ENCODE data around the gene CDKN1C. TPM values are rescaled to one million over a fixed set of nuclear protein-coding genes. Genes with fewer than 3 reads are reported as not detected.

The CDKN1C gene
- total RNA-seq, 1 donor from 2014 or later: 9.5 TPM

DNA sequence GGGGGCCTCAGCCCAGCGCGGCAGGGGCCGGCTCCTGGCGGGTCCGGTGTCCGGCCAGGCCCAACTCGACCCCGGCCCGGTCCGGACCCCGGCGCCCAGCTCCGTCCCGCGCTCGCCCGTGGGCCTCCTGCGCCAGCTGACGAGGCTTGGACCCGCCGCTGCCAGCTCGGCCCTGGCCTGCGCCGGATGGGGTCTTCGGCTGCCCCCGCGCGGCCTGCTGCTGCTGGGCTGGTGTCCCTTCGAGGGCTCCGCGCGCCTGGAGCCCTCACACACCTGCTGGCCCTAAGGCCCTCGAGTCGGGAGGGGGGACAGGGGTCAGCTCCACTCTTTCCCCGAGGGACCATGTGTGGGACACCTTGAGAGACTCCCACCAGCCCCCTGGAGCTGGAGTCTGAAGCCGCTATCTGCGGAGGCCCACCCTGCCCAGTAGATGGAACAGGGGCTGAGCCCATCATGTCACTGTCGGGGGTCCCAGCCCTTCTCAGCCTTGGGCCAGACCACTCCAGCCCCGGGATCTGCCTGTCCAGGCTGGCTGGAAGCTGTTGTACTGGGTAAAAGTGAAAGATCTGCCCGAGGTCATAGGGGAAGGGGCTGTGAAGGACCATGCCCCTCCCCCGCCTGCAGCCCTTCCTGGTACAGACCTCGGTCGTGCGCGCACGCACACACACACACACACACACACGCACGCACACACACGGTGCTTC is 768 bp upstream of the CDKN1C start:
- TF ChIP-seq, protein P1, sequence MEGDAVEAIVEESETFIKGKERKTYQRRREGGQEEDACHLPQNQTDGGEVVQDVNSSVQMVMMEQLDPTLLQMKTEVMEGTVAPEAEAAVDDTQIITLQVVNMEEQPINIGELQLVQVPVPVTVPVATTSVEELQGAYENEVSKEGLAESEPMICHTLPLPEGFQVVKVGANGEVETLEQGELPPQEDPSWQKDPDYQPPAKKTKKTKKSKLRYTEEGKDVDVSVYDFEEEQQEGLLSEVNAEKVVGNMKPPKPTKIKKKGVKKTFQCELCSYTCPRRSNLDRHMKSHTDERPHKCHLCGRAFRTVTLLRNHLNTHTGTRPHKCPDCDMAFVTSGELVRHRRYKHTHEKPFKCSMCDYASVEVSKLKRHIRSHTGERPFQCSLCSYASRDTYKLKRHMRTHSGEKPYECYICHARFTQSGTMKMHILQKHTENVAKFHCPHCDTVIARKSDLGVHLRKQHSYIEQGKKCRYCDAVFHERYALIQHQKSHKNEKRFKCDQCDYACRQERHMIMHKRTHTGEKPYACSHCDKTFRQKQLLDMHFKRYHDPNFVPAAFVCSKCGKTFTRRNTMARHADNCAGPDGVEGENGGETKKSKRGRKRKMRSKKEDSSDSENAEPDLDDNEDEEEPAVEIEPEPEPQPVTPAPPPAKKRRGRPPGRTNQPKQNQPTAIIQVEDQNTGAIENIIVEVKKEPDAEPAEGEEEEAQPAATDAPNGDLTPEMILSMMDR (IDR thresholded peaks at IDR 0.05; ENCODE audit: insufficient read depth, low read length, severe bottlenecking): no peak
- FAIRE-seq: no peak
- H3K27me3 ChIP-seq (ENCODE audit: control insufficient read depth, insufficient read depth, low read length): peaks cover 2% of the 10 kb centered on the region
- DNase-seq (ENCODE audit: low read depth): no peak
- no peaks in the 10 kb centered on the region for H3K36me3 ChIP-seq (ENCODE audit: control insufficient read depth, insufficient read depth, low read length)
- no peak overlapping the region for H3K4me3 ChIP-seq (ENCODE audit: low read depth, low read length)

DNA sequence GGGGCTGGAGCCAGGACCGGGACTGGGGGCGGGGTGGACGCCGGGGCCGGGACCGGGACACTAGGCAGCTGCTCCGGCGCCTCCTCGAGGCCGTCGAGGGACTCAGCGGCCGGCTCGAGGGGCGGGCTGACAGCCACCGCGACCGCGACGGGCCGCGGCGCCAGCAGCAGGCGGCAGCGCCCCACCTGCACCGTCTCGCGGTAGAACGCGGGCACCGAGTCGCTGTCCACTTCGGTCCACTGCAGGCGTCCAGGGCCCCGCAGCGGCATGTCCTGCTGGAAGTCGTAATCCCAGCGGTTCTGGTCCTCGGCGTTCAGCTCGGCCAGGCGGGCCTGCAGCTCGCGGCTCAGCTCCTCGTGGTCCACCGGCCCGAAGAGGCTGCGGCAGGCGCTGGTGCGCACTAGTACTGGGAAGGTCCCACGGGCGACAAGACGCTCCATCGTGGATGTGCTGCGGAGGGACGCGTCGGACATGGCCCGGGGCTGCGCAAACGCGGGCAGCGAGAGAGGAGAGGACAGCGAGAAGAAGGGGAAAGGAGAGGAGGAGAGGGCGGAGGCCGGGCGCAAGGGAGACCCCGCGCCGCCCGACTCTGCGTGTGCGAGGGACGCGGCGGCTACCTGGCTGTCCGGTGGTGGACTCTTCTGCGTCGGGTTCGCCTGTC is 428 bp downstream of the CDKN1C start:
- FAIRE-seq: no peak
- TF ChIP-seq, protein P1 (IDR thresholded peaks at IDR 0.05; ENCODE audit: insufficient read depth, low read length, severe bottlenecking): peak; percentile 29
- peak overlapping the region; percentile 62 for H3K4me3 ChIP-seq (ENCODE audit: low read depth, low read length)

DNA sequence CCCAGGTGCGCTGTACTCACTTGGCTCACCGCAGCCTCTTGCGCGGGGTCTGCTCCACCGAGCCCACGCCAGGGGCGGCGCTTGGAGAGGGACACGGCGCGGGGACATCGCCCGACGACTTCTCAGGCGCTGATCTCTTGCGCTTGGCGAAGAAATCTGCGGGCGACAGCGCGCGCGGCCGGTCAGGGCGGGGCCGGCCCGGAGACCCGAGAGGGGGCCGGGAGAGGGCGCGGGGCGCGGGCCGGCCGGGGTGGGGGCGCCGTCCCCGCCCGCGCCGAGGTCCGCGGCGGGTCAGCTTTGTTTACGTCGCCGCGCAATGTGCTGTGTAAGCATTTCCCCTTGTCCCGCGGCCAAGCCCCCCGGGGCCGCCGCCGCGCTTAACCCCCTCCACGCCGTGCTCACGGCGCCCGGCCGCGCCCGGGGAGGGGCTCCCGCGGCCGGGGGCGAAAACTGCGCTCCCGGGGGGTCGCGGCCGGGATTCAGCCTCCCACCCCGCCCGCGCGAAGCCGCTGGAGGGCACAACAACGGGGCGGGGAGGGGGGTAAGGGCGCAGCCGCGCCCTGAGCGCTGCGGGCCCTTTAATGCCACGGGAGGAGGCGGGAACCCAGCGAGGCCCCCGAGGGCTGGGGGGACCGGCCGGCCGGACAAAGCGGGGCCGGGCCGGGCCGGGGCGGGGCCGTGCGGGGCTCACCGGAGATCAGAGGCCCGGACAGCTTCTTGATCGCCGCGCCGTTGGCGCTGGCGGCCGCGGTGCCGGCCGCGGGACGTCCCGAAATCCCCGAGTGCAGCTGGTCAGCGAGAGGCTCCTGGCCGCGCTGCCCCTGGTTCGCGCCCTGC is 1.4 kb downstream of the CDKN1C start:
- peaks cover 2% of the 10 kb centered on the region for H3K27me3 ChIP-seq (ENCODE audit: control insufficient read depth, insufficient read depth, low read length)
- no peaks in the 10 kb centered on the region for H3K36me3 ChIP-seq (ENCODE audit: control insufficient read depth, insufficient read depth, low read length)
- no peak for DNase-seq (ENCODE audit: low read depth)
- peak overlapping the region; percentile 40 for H3K4me3 ChIP-seq (ENCODE audit: low read depth, low read length)
- no peak for FAIRE-seq
- TF ChIP-seq, protein P1 (IDR thresholded peaks at IDR 0.05; ENCODE audit: insufficient read depth, low read length, severe bottlenecking): no peak

More for the DNA sequence above, 428 bp downstream of the CDKN1C start:
- no peak for DNase-seq (ENCODE audit: low read depth)
- H3K27me3 ChIP-seq (ENCODE audit: control insufficient read depth, insufficient read depth, low read length): peaks cover 2% of the 10 kb centered on the region
- no peaks in the 10 kb centered on the region for H3K36me3 ChIP-seq (ENCODE audit: control insufficient read depth, insufficient read depth, low read length)

DNA sequence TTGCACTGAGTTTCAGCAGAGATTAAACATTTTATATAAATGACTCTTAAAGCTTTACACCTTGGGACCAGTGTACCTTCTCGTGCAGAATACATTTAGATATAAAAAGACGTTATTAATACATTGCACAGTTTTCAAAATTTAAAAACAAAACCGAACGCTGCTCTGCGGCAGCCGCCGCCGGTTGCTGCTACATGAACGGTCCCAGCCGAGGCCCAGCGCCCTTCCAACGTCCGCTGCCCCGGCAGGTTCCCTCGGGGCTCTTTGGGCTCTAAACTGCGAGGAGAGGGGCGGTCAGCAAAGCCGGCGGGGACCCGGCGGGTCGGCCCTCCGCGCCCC is 2.0 kb downstream of the CDKN1C start:
- Histone ChIP-seq H3K27me3 (ENCODE audit: control insufficient read depth, insufficient read depth, low read length) (peaks cover 2% of the 10 kb centered on the region), H3K36me3 (ENCODE audit: control insufficient read depth, insufficient read depth, low read length) (no peaks in the 10 kb centered on the region), H3K4me3 (ENCODE audit: low read depth, low read length) (peak overlapping the region; percentile 40)
- FAIRE-seq (no peak), DNase-seq (ENCODE audit: low read depth) (no peak)
- TF ChIP-seq, protein P1 (IDR thresholded peaks at IDR 0.05; ENCODE audit: insufficient read depth, low read length, severe bottlenecking): no peak

DNA sequence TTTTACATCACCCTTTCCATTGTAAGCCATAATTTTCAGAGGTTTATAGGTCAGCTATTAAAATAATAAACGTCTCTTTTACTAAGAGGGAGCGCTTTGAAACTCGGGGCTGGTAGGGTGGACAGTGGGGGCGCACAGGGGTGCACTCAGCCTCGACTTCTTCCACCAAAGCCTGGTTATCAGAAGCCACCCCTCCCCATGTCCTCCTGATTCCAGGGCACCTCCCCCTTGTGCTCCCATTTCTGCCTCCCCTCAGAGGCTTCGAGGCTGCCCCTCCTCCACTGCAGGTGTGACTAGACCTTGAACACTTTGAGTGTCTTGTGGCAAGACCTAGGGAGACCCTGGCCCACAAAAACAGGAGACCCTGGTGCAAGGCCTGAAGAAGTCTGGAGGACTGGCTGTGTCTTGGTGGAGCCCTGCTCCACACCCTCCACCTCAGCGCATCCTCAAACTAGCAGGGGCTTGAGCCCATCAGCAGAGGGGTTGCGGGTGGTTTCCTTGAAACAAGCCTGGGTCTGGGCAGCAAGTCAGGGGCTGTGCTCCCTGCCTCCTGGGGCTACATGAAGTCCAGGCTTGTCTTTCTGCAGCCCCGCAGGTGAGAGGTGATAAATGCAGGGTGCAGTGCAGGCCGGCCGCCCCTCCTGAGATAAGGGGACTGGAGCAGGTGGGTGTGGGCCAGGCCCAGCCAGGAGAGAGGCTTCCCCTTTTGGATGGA is 3.0 kb downstream of the CDKN1C start:
- H3K27me3 ChIP-seq (ENCODE audit: control insufficient read depth, insufficient read depth, low read length): peaks cover 2% of the 10 kb centered on the region
- no peak overlapping the region for H3K4me3 ChIP-seq (ENCODE audit: low read depth, low read length)
- no peak for FAIRE-seq

More for the DNA sequence above, 3.0 kb downstream of the CDKN1C start:
- H3K36me3 ChIP-seq (ENCODE audit: control insufficient read depth, insufficient read depth, low read length): no peaks in the 10 kb centered on the region
- DNase-seq (ENCODE audit: low read depth): no peak
- TF ChIP-seq, protein P1 (IDR thresholded peaks at IDR 0.05; ENCODE audit: insufficient read depth, low read length, severe bottlenecking): no peak

Measured in bronchial epithelial cell (primary cell).